A549 treated with AZD2906 at 1 μM for 4 hours (cell line): ENCODE results near the gene ZNF664. TPM values are rescaled to one million over a fixed set of nuclear protein-coding genes. Genes with fewer than 3 reads are reported as not detected.

ENCODE experiments used
- total RNA-seq: library from RNA; stranded (reverse); fragments of 200-300 nt; extraction: Qiagen RNA extraction; gene quantifications from 5 replicates; pipeline ENCODE4 v1.2.3, GENCODE V29; 2022

ZNF664 gene
- total RNA-seq = 52.4 to 64.9 TPM (median 61.1 TPM) in 5 replicates

GRCh38 chr12:123972457-123973401 lies at the start of gene ZNF664, which contains the start of gene CCDC92:
TSS of gene ZNF664 (plus strand) at chr12:123973215. CDS start at chr12:124012145, 38,930 bp downstream.
TSS of gene CCDC92 (minus strand) at chr12:123972831. CDS start at chr12:123944305, 28,526 bp downstream.

Other genes starting within 250 kb of the ZNF664 start
- gene DNAH10, start 210.9 kb upstream of the ZNF664 start, total RNA-seq = 0.17 to 0.29 TPM (median 0.27 TPM) in 5 replicates
- gene CCDC92, start 384 bp upstream of the ZNF664 start, total RNA-seq = 20.7 to 30.7 TPM (median 26.2 TPM) in 5 replicates